Progenitor cell of endocrine pancreas (in vitro differentiated cells): ENCODE measurements around the gene SRL. TPM values are rescaled to one million over a fixed set of nuclear protein-coding genes. Genes with fewer than 3 reads are reported as not detected.

Experiments used
- DNase-seq: peaks from one replicate; pipeline ENCODE4 v3.0.0; 2021; ENCODE audit warnings: low spot score; ENCODE audit not compliant: unreplicated experiment
- H3K27ac Mint-ChIP-seq: 2 replicates; pipeline ENCODE4 v1.8.0; 2021; ENCODE audit warnings: mild to moderate bottlenecking, moderate library complexity, mixed read lengths
- H3K27me3 Mint-ChIP-seq: 2 replicates; pipeline ENCODE4 v1.8.0; 2021; ENCODE audit warnings: mixed read lengths
- H3K36me3 Mint-ChIP-seq: 2 replicates; pipeline ENCODE4 v1.8.0; 2022; ENCODE audit warnings: mixed read lengths; ENCODE audit not compliant: insufficient read depth
- H3K4me1 Mint-ChIP-seq: 2 replicates; pipeline ENCODE4 v1.8.0; 2021; ENCODE audit warnings: low read depth, mixed read lengths
- H3K4me3 Mint-ChIP-seq: 2 replicates; pipeline ENCODE4 v1.8.0; 2021; ENCODE audit warnings: low read depth, mild to moderate bottlenecking, moderate library complexity, mixed read lengths
- H3K9me3 Mint-ChIP-seq: 2 replicates; pipeline ENCODE4 v1.8.0; 2021; ENCODE audit warnings: low read depth, mixed read lengths
- total RNA-seq: library from RNA; stranded (reverse); gene quantifications from 2 replicates; pipeline ENCODE4 v1.2.1, GENCODE V29; 2021
- TF ChIP-seq, protein P1 (sequence below): fragments of 200-600 bp; sonication (generic); IDR thresholded peaks from one replicate; pipeline ENCODE4 v1.5.0; 2021; ENCODE audit warnings: antibody characterized with exemption, mild to moderate bottlenecking; ENCODE audit not compliant: unreplicated experiment

SRL gene
- total RNA-seq, 1 donor from 2014 or later: not detected

DNA sequence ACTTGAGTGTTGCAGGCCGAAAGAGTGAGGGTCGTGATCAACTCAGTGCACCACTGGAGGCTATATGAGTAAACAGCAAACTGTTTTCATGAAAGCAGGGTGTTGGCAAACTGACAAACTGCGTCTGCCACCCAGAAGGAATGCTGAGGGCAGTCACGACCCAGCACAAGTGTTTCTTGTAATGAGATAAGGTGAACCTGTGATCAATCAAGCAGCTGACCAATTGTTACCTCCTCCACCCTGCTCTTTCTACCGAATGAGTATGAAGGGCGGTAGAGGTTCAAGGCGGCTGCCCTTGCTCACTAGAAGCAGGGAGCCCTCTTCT, 5.5 kb upstream of the SRL start:
- no peak for DNase-seq
- Mint-ChIP-seq H3K36me3 (no peaks in the 10 kb centered on the region), H3K4me1 (peaks cover 10% of the 10 kb centered on the region), H3K4me3 (no peak overlapping the region), H3K27ac (no peak overlapping the region), H3K9me3 (peaks cover 9% of the 10 kb centered on the region), H3K27me3 (no peaks in the 10 kb centered on the region)
- TF ChIP-seq, protein P1, sequence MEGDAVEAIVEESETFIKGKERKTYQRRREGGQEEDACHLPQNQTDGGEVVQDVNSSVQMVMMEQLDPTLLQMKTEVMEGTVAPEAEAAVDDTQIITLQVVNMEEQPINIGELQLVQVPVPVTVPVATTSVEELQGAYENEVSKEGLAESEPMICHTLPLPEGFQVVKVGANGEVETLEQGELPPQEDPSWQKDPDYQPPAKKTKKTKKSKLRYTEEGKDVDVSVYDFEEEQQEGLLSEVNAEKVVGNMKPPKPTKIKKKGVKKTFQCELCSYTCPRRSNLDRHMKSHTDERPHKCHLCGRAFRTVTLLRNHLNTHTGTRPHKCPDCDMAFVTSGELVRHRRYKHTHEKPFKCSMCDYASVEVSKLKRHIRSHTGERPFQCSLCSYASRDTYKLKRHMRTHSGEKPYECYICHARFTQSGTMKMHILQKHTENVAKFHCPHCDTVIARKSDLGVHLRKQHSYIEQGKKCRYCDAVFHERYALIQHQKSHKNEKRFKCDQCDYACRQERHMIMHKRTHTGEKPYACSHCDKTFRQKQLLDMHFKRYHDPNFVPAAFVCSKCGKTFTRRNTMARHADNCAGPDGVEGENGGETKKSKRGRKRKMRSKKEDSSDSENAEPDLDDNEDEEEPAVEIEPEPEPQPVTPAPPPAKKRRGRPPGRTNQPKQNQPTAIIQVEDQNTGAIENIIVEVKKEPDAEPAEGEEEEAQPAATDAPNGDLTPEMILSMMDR: no peak

DNA sequence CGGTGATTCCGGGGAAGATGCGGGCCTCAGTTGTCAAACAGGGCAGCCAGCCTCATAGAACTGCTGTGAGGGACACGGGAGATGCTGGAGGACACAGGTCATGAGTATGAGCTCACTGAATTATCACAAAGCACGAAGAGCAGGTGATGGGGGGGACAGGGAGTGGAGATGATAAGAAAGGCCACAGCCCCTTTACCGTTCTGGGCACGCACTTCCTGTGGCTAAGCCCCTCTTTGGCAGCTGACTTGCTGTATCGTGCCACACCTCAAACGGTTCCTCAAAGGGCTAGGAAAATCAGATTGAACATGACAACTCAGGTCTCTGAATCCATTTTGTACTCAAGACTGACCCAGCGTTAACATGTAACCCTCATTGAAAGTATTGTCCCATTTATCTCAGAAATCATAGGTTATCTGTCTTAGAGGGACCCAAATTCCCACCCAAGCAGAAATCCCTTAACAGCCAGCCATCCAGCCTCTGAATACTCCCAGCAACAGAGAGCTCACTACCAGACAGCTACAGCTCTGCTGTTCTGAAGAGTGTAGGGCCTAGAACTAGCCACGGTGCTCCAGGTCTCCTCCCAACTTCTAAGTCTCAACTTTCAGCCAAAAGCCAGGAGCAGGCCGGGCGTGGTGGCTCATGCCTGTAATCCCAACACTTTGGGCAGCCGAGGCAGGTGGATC, 5.0 kb upstream of the SRL start:
- no peaks in the 10 kb centered on the region for H3K27me3 Mint-ChIP-seq
- H3K9me3 Mint-ChIP-seq: peaks cover 9% of the 10 kb centered on the region
- no peak overlapping the region for H3K27ac Mint-ChIP-seq
- peaks cover 10% of the 10 kb centered on the region for H3K4me1 Mint-ChIP-seq
- H3K4me3 Mint-ChIP-seq: no peak overlapping the region
- H3K36me3 Mint-ChIP-seq: no peaks in the 10 kb centered on the region
- TF ChIP-seq, protein P1: no peak
- no peak for DNase-seq

DNA sequence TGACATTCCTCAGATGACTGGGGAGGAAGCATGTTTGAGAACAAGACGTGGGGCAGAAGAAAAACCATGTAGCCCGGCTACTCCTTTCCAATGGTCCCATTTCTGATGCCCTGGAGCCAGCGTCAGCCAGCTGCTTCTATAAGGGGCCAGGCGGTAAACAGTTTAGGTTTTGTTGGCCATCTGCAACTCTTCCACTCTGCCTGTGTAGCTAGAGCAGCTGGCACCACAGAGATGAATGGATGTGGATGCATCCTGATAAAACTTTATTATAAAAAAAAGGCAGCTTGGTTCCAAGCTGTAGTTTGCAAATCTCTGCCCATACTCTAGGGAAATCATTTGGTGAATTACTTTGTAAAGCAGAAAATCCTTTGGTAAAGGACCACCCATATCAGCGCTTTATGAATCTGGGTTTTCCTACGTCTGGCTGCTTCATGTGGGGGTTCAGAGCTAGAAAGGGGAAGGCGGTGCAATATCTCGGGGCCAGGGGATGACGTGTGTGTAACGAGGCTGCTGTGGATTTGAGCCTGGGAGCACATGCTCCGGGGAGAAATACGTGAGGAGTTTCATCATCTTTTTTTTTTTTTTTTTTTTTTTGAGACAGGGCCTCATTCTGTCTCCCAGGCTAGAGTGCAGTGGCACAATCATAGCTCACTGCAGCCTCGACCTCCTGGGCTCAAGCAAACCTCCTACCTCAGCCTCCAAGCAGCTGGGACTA, 3.4 kb upstream of the SRL start:
- no peaks in the 10 kb centered on the region for H3K36me3 Mint-ChIP-seq
- H3K27me3 Mint-ChIP-seq: peaks cover 3% of the 10 kb centered on the region
- peaks cover 9% of the 10 kb centered on the region for H3K9me3 Mint-ChIP-seq
- DNase-seq: no peak
- H3K4me1 Mint-ChIP-seq: peaks cover 10% of the 10 kb centered on the region
- TF ChIP-seq, protein P1: no peak
- H3K4me3 Mint-ChIP-seq: no peak overlapping the region
- no peak overlapping the region for H3K27ac Mint-ChIP-seq

DNA sequence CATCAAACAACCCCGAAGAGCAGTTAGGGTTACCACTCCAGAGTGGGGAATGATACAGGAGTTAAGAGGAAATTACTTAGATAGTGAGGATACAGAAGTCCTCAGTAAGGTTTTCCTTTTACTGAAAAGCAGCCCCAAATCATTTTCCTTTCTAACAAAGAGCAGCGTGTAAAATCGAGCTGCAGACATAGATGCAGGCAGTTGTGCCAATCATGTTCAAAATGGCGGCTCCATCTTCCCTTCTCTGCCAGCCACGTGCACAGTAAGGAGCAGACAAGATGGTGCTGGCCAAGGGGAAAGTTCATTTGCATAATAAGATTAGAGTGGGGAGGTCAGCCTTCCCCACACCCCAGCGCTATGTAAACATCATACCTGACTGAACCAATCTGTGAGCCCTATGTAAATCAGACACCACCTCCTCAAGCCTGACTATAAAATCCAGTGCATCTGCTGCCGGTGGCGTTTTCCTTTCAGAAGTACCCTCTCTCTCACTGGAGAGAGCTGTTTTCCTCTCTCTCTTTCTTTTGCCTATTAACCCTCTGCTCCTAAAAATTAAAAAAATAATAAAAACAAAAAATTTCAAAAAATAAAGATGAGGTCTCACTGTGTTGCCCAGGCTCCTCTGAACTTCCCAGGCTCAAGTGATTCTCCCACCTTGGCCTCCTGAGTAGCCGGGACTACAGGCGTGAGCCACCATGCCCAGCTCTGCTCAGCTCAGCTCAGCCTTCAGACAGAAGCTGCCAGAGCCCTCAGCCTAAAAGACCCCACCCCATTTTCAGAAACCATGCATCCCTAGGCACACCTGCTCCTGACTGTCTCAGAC, 2.6 kb upstream of the SRL start:
- Mint-ChIP-seq H3K4me1 (peaks cover 10% of the 10 kb centered on the region), H3K36me3 (no peaks in the 10 kb centered on the region), H3K27me3 (peaks cover 3% of the 10 kb centered on the region), H3K27ac (no peak overlapping the region), H3K4me3 (no peak overlapping the region), H3K9me3 (peaks cover 9% of the 10 kb centered on the region)
- DNase-seq: no peak
- TF ChIP-seq, protein P1: no peak

DNA sequence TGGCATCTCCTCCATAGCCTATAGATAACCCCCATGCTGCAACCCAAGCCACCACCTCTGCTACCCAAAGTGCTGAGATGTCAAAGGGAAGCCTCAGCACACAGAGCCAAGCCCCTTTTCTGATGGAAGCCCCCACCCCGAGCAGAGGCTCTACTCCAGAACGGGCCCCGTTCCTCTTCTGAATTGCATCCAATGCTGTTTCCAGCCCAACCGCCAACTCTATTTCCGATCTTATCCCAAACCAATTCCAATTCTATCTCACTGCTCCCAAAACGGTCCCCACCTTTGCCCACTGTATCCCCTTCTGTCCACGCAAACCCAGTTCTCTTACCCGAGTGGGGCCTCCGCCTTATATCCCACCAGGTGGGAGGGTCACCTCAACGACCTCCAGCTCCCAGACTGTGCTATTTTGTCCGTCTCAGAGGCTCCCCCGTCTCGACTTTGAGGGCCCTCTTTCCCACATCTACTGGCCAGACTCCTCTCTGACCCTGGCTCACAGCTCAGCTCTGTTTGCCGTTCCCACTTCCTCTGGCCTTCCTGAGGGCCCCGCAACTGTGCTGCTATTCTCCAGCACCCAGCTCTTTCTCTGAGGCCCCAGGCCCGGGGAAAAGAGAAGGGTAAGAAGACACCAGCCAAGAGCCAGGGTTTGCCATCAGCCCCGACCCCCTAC, 487 bp downstream of the SRL start:
- H3K9me3 Mint-ChIP-seq: peaks cover 9% of the 10 kb centered on the region
- no peaks in the 10 kb centered on the region for H3K4me1 Mint-ChIP-seq
- no peak for DNase-seq
- no peak overlapping the region for H3K27ac Mint-ChIP-seq
- H3K27me3 Mint-ChIP-seq: peaks cover 4% of the 10 kb centered on the region
- H3K4me3 Mint-ChIP-seq: no peak overlapping the region
- no peaks in the 10 kb centered on the region for H3K36me3 Mint-ChIP-seq
- TF ChIP-seq, protein P1: no peak
